Measurements from ENCODE around the gene SLIT3.

DNA sequence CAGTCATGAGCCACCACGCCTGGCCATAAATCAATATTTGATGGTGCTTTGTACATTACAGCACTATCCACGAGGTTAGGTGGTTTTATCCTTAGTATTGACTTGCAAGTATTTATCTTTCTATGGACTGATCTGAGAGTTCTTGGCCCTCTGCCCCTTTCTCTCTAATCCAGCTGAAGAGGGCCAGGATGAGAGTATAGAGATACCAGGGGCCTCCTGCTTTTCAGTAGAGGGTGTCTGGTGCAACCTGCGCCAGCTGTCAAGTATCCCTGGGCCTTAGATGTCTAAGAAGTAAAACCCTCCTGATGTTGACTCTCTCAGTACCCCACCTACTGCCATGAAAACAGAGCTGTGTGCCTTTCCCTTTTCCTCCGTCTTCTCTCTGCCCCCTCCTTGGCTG lies 153.4 kb downstream of the SLIT3 start:
- TF ChIP-seq POU2F2 (IDR thresholded peaks at IDR 0.05; ENCODE audit: low read depth, low read length) (no peak), POLR2A (IDR thresholded peaks at IDR 0.05; ENCODE audit: low read depth, low read length) (no peak), TAF1 (IDR thresholded peaks at IDR 0.05; ENCODE audit: low read depth, low read length) (no peak), POLR2AphosphoS5 (IDR thresholded peaks at IDR 0.05; ENCODE audit: low read depth, low read length) (no peak)

Measured in GM12891 (cell line).